ES-I3 (cell line): ENCODE measurements around the gene TMTC2.

Source experiments
- H3K36me3 ChIP-seq: 2 replicates; pipeline ENCODE4 v1.6.1; 2013; ENCODE audit warnings: mild to moderate bottlenecking, low read length, control low read depth, moderate library complexity; ENCODE audit not compliant: insufficient read depth
- H3K4me1 ChIP-seq: 2 replicates; pipeline ENCODE4 v1.6.1; 2013; ENCODE audit warnings: mild to moderate bottlenecking, control low read depth, low read length; ENCODE audit not compliant: insufficient read depth
- H3K9ac ChIP-seq: 2 replicates; pipeline ENCODE4 v1.6.1; 2013; ENCODE audit warnings: low read depth, mild to moderate bottlenecking, low read length, moderate library complexity
- H3K9me3 ChIP-seq: 2 replicates; pipeline ENCODE4 v1.6.1; 2013; ENCODE audit warnings: mild to moderate bottlenecking, low read length, moderate library complexity; ENCODE audit not compliant: control insufficient read depth, insufficient read depth

TMTC2 gene

GRCh38 chr12:82765971-82766705 lies 79.4 kb downstream of the TMTC2 start:
- Histone ChIP-seq H3K4me1 (no peaks in the 10 kb centered on the region; the same call in 1 of the 2 replicates), H3K9ac (no peak overlapping the region), H3K36me3 (no peaks in the 10 kb centered on the region), H3K9me3 (no peaks in the 10 kb centered on the region)

- H3K9ac ChIP-seq = no peak overlapping the region
- H3K4me1 ChIP-seq = no peaks in the 10 kb centered on the region
- H3K36me3 ChIP-seq = no peaks in the 10 kb centered on the region
- H3K9me3 ChIP-seq = no peaks in the 10 kb centered on the region
Measured at GRCh38 chr12:82774666-82775065, 88.0 kb downstream of the TMTC2 start.

DNA sequence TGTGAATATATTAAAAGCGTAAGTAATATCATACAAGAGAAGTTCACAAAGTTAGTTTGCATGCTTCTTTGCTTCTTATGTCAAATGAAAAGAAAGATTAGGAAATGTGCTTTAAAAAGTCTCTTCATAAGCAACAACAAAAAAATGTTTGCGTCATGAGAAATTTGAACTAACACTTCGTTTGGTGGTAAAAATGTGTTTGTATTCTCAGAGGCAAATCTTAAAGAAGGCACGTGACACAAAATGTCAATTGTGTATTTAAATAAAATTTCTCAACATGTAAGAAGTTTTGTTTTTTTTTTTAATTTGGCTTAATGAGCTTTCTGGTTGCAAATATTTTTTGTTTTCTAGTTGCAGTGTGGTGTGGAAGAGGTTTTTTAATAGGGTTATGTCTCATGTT lies 93.8 kb downstream of the TMTC2 start:
- Histone ChIP-seq H3K9me3 (no peaks in the 10 kb centered on the region), H3K4me1 (peaks cover 4% of the 10 kb centered on the region; the same call in 1 of the 2 replicates)

DNA sequence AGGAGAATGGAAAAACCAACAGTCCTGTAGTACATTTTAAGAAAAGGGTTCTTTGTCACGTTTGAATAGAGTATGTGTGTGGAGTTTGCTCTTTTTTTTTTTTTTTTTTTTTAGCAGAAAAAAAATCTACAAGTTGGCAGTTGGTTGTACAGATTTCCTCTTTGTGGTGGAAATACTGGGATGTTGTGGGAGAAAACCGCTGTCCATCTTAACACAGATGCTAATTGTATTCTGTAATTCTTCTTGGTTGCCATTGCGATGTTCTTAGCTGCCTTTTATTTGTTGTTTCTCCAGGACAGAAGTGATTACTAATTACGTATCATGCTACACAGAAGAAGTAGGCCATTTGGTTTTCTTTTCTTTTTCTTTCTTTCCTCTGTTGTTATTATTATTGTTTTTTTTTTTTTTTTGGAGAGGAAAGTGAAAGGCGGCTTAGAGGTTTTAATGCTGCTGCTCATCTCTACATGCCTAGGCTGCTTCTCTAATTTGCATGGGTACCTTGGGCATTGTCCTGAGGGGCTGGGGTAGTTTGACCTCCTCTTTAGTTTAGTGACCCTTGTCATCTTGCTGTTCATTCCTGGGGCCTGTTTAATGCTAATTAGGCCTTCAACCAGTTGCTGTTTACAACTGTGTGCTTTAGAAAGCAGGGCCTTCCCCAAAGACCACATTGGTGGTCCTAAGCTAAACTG lies 94.7 kb downstream of the TMTC2 start:
- Histone ChIP-seq H3K4me1 (peaks cover 4% of the 10 kb centered on the region; the same call in 1 of the 2 replicates), H3K36me3 (no peaks in the 10 kb centered on the region), H3K9ac (no peak overlapping the region), H3K9me3 (no peaks in the 10 kb centered on the region)

More for the DNA sequence above, 93.8 kb downstream of the TMTC2 start:
- Histone ChIP-seq H3K36me3 (no peaks in the 10 kb centered on the region), H3K9ac (no peak overlapping the region)

- Histone ChIP-seq H3K9ac (no peak overlapping the region), H3K36me3 (no peaks in the 10 kb centered on the region), H3K9me3 (no peaks in the 10 kb centered on the region), H3K4me1 (peaks cover 4% of the 10 kb centered on the region; the same call in 1 of the 2 replicates)
Measured at GRCh38 chr12:82783435-82783834, 96.7 kb downstream of the TMTC2 start.

GRCh38 chr12:82787016-82787415 lies 100.3 kb downstream of the TMTC2 start:
- Histone ChIP-seq H3K4me1 (peaks cover under 1% of the 10 kb centered on the region; the same call in 1 of the 2 replicates), H3K9me3 (no peaks in the 10 kb centered on the region), H3K9ac (no peak overlapping the region), H3K36me3 (no peaks in the 10 kb centered on the region)

- Histone ChIP-seq H3K4me1 (peaks cover 2% of the 10 kb centered on the region; the same call in 1 of the 2 replicates), H3K9ac (no peak overlapping the region), H3K9me3 (no peaks in the 10 kb centered on the region), H3K36me3 (no peaks in the 10 kb centered on the region)
Measured at GRCh38 chr12:82788594-82788993, 101.9 kb downstream of the TMTC2 start.

GRCh38 chr12:82789674-82790073 lies 103.0 kb downstream of the TMTC2 start:
- no peaks in the 10 kb centered on the region for H3K36me3 ChIP-seq

DNA sequence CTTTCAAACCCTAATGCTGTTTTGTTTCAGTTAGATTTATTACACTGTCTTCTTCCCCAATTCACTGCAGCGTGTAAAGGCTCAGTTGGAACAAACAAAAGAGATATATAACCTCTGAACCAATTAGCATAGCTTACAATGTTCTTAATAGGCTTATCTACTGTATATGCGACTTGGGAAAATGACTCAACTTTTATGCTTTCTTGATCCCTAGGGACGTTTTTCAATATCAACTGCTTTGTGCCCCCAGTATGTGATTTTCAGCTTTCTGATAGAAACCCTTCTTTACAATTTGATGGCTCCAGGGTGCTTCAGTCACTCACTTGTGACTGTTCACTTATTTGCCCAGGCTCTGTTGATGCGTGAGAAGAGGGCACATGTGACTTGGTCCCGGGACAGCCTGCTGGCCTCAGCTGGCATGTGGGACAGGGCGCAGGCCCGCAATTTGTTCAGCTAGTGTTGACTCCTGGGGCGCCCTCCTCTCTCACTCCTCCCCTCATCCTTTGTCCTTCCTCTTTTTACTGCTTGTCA lies 107.1 kb downstream of the TMTC2 start:
- Histone ChIP-seq H3K9ac (no peak overlapping the region), H3K36me3 (no peaks in the 10 kb centered on the region), H3K9me3 (no peaks in the 10 kb centered on the region), H3K4me1 (peaks cover 10% of the 10 kb centered on the region)

More at GRCh38 chr12:82789674-82790073, 103.0 kb downstream of the TMTC2 start:
- Histone ChIP-seq H3K9me3 (no peaks in the 10 kb centered on the region), H3K4me1 (peaks cover 10% of the 10 kb centered on the region), H3K9ac (no peak overlapping the region)

DNA sequence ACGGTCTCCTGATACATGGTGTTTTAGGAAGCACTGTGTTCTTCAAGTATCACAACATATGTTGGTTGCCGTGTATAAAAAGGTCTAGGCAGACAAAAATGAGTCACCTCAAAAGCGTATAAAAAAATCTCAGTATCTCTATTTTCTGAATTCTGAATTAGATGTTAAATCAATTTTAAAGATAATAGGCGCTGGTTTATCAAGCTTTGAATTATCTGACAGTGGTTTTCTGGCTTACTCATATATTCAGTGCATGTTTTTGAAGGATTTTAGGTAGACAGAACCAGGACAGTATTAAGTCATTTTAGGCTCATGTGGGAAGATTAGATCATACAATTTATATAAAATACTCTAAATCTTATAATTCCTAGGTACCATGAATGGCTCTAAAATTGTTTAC lies 110.8 kb downstream of the TMTC2 start:
- no peaks in the 10 kb centered on the region for H3K36me3 ChIP-seq
- no peak overlapping the region for H3K9ac ChIP-seq
- no peaks in the 10 kb centered on the region for H3K9me3 ChIP-seq
- peaks cover 10% of the 10 kb centered on the region for H3K4me1 ChIP-seq

GRCh38 chr12:82800185-82800584 lies 113.5 kb downstream of the TMTC2 start:
- Histone ChIP-seq H3K9ac (no peak overlapping the region), H3K36me3 (no peaks in the 10 kb centered on the region), H3K9me3 (no peaks in the 10 kb centered on the region), H3K4me1 (no peaks in the 10 kb centered on the region; the same call in 1 of the 2 replicates)

GRCh38 chr12:82801951-82802610 lies 115.4 kb downstream of the TMTC2 start:
- Histone ChIP-seq H3K36me3 (no peaks in the 10 kb centered on the region), H3K4me1 (no peaks in the 10 kb centered on the region; the same call in 1 of the 2 replicates), H3K9me3 (no peaks in the 10 kb centered on the region), H3K9ac (no peak overlapping the region)

DNA sequence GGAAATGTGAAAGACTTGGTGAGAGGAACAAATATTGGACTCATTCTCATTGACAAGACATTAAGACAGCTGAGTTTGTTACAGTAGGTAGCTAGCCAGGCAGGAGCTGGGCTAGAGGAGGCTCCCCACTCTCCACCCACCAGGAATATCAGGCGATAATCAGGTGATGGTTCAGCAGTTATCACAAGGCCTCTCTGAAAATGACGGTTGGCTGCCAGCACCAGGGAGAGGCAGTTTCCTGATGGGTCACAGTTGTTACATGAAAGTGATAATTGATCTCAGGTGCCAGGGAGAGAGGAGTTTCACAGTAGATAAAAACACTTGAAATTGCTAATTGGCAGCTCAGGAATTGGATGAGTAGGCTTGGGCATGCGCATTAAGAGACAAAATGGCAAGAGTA lies 116.5 kb downstream of the TMTC2 start:
- no peaks in the 10 kb centered on the region; the same call in 1 of the 2 replicates for H3K4me1 ChIP-seq
- H3K36me3 ChIP-seq = no peaks in the 10 kb centered on the region
- H3K9me3 ChIP-seq = no peaks in the 10 kb centered on the region
- no peak overlapping the region for H3K9ac ChIP-seq

DNA sequence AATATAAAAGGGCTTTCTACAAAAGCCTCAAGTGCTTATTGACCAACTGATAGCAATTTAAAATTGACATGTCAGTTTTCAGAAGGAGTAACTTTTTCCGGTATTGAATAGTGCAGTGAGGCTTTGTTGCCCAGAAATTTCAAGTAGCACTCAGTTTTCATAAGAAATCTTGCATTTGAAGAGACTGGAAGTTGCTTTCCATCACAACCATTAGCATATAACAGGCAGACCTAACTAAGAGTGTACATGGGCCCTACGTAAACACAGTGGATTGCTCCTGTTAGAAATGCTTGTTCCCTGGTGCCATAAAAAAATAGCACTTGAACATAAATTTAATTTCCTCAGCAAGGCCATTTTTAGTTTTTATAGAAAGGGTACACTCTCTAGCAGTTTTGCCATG lies 117.9 kb downstream of the TMTC2 start:
- no peaks in the 10 kb centered on the region for H3K36me3 ChIP-seq
- no peaks in the 10 kb centered on the region; the same call in 1 of the 2 replicates for H3K4me1 ChIP-seq
- H3K9me3 ChIP-seq = no peaks in the 10 kb centered on the region
- no peak overlapping the region for H3K9ac ChIP-seq
